CD14-positive monocyte (primary cell): ENCODE data around the gene ANKRD29. TPM values are rescaled to one million over a fixed set of nuclear protein-coding genes. Genes with fewer than 3 reads are reported as not detected.

Experiments used
- DNase-seq, 3 donors: peaks; one replicate each; pipeline ENCODE4 v3.0.0-alpha.2; 2011 to 2022
- H2AFZ ChIP-seq: 2 replicates; pipeline ENCODE4 v1.6.0; 2012; ENCODE audit warnings: mild to moderate bottlenecking, low read depth, low read length, inconsistent platforms; ENCODE audit not compliant: insufficient read depth, poor library complexity, severe bottlenecking
- H3K27ac ChIP-seq, 2 donors: 1 replicate in 1 of 2; 2 replicates in 1 of 2; pipeline ENCODE4 v1.5.1; 2012 to 2013; ENCODE audit warnings: low read length in 2 of 2, control low read depth in 1 of 2, inconsistent platforms in 1 of 2, low read depth in 1 of 2, mild to moderate bottlenecking in 1 of 2
- H3K27me3 ChIP-seq, 2 donors: one replicate each; pipeline versions ENCODE4 v1.6.0 to v1.6.1; 2011 to 2013; ENCODE audit warnings: low read length in 2 of 2; ENCODE audit not compliant: control insufficient read depth in 2 of 2, insufficient read depth in 2 of 2
- H3K36me3 ChIP-seq, 2 donors: replicated peaks in 1 of 2; 1 replicate in 1 of 2; 2 replicates in 1 of 2; pipeline versions ENCODE4 v1.5.1 to v1.6.1; 2012 to 2013; ENCODE audit warnings: low read length in 2 of 2, control low read depth in 1 of 2, inconsistent platforms in 1 of 2, mild to moderate bottlenecking in 1 of 2; ENCODE audit not compliant: insufficient read depth in 2 of 2, control insufficient read depth in 1 of 2
- H3K4me1 ChIP-seq, 2 donors: 1 replicate in 1 of 2; 2 replicates in 1 of 2; pipeline versions ENCODE4 v1.5.1 to v1.6.1; 2012 to 2013; ENCODE audit warnings: low read length in 2 of 2, control low read depth in 1 of 2, inconsistent platforms in 1 of 2, mild to moderate bottlenecking in 1 of 2, moderate library complexity in 1 of 2; ENCODE audit not compliant: insufficient read depth in 2 of 2, control insufficient read depth in 1 of 2
- H3K4me2 ChIP-seq: replicated peaks from 2 replicates; pipeline ENCODE3; 2012; ENCODE audit warnings: low read length, moderate library complexity, mild to moderate bottlenecking; ENCODE audit not compliant: poor library complexity, severe bottlenecking; ENCODE audit errors: extremely low read depth
- H3K4me3 ChIP-seq, 3 experiments: fragments of 200-600 bp in 1 of 3; sonication (generic) in 1 of 3; replicated peaks in 1 of 3; 1 replicate in 2 of 3; 2 replicates in 1 of 3; pipeline ENCODE4 v1.5.1; 2011 to 2013; ENCODE audit warnings: low read length in 3 of 3, mild to moderate bottlenecking in 3 of 3, control low read depth in 2 of 3, low read depth in 2 of 3, inconsistent platforms in 1 of 3, moderate library complexity in 1 of 3
- H3K79me2 ChIP-seq: 2 replicates; pipeline ENCODE4 v1.6.0; 2012; ENCODE audit warnings: mild to moderate bottlenecking, control low read depth, inconsistent platforms, low read length, moderate library complexity; ENCODE audit not compliant: insufficient read depth
- H3K9ac ChIP-seq: 2 replicates; pipeline ENCODE4 v1.6.0; 2017; ENCODE audit warnings: low read length, mild to moderate bottlenecking; ENCODE audit not compliant: insufficient read depth, poor library complexity, severe bottlenecking
- H3K9me3 ChIP-seq, 2 donors: replicated peaks in 1 of 2; 1 replicate in 1 of 2; 2 replicates in 1 of 2; pipeline versions ENCODE4 v1.5.1 to v1.6.1; 2012 to 2013; ENCODE audit warnings: low read length in 2 of 2, control low read depth in 1 of 2; ENCODE audit not compliant: control insufficient read depth in 1 of 2, insufficient read depth in 1 of 2
- H4K20me1 ChIP-seq: 2 replicates; pipeline ENCODE4 v1.6.0; 2012; ENCODE audit warnings: mild to moderate bottlenecking, low read length, control low read depth, moderate library complexity; ENCODE audit not compliant: insufficient read depth
- H3K27ac Mint-ChIP-seq, 7 donors: one replicate each; pipeline ENCODE4 v1.8.0; 2020; ENCODE audit warnings: mild to moderate bottlenecking in 7 of 7, mixed read lengths in 7 of 7, moderate library complexity in 6 of 7, inconsistent platforms in 2 of 7
- H3K27me3 Mint-ChIP-seq, 3 donors: one replicate each; pipeline ENCODE4 v1.8.0; 2021 to 2022; ENCODE audit warnings: low read depth in 3 of 3, mild to moderate bottlenecking in 3 of 3, mixed read lengths in 3 of 3, moderate library complexity in 3 of 3, inconsistent platforms in 1 of 3
- H3K36me3 Mint-ChIP-seq, 2 donors: one replicate each; pipeline ENCODE4 v1.8.0; 2020; ENCODE audit warnings: mixed read lengths in 2 of 2, inconsistent platforms in 1 of 2, mild to moderate bottlenecking in 1 of 2
- H3K4me1 Mint-ChIP-seq: one replicate; pipeline ENCODE4 v1.8.0; 2020; ENCODE audit warnings: mild to moderate bottlenecking, mixed read lengths
- H3K4me3 Mint-ChIP-seq, 2 donors: one replicate each; pipeline ENCODE4 v1.8.0; 2020; ENCODE audit warnings: mild to moderate bottlenecking in 2 of 2, mixed read lengths in 2 of 2, moderate library complexity in 1 of 2
- H3K9me3 Mint-ChIP-seq, 7 donors: one replicate each; pipeline ENCODE4 v1.8.0; 2020 to 2022; ENCODE audit warnings: mixed read lengths in 7 of 7, mild to moderate bottlenecking in 6 of 7, moderate library complexity in 6 of 7, inconsistent platforms in 2 of 7
- WGBS: methylation state at CpG from one replicate; pipeline ENCODE4 v1.1.5; 2013; ENCODE audit warnings: missing lambda C conversion rate; ENCODE audit not compliant: insufficient coverage; 5-methylcytosine and 5-hydroxymethylcytosine counted together
- intact Hi-C, 2 donors: fragments of 100-400 bp; cut with micrococcal nuclease; formaldehyde crosslinking; loops; one replicate each; pipeline versions ENCODE4 v1.15.0 to v1.15.1; 2023
- polyA plus RNA-seq, 3 donors: library from polyadenylated mRNA; depleted of rRNA in 1 of 3; unstranded in 2 of 3; stranded (reverse) in 1 of 3; fragments of 300-500 nt in 2 of 3; fragments of >200 nt in 1 of 3; fragmentation: Illumina TruSeq in 2 of 3; gene quantifications; 1 replicate in 2 of 3; 2 replicates in 1 of 3; pipeline ENCODE4 v1.2.3, GENCODE V29; 2012 to 2021
- TF ChIP-seq, protein P1 (sequence below): fragments of 200-600 bp; IDR thresholded peaks from one replicate; pipeline ENCODE4 v1.8.0; 2022; ENCODE audit warnings: antibody characterized with exemption, mild to moderate bottlenecking

Gene ANKRD29
- polyA plus RNA-seq, 3 donors = 0.03 to 0.11 TPM; not detected in 1

DNA sequence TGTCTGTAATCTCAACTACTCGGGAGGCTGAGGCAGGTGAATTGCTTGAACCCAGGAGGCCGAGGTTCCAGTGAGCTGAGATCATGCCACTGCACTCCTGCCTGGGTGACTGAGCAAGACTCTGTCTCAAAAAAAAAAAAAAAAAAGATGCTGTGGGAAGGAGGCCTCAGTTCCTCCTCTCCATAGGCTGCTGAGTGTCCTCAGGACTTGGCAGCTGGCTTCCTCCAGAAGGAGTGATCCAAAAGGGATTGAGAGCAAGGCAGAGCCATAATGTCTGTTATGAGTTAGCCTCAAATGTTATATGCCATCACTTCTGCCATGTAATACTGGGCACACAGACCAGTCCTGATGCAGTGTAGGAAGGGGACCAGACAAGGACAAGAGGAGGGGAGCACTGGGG lies 69.8 kb downstream of the ANKRD29 start:
- no peaks in the 10 kb centered on the region for H3K27me3 ChIP-seq
- Mint-ChIP-seq H3K36me3 (peaks cover 1 to 2% of the 10 kb centered on the region in 2 donors), H3K4me3 (no peak overlapping the region), H3K4me1 (peaks cover 37% of the 10 kb centered on the region), H3K27me3 (peaks cover 0 to 12% (median 1%) of the 10 kb centered on the region in 3 donors), H3K9me3 (peaks cover 0 to 4% (median 0%) of the 10 kb centered on the region in 7 donors), H3K27ac (peak overlapping the region; percentile 51 to 91 (median 81))
- WGBS = no CpG with 5 or more reads among the region's 2 CpGs
- TF ChIP-seq, protein P1, sequence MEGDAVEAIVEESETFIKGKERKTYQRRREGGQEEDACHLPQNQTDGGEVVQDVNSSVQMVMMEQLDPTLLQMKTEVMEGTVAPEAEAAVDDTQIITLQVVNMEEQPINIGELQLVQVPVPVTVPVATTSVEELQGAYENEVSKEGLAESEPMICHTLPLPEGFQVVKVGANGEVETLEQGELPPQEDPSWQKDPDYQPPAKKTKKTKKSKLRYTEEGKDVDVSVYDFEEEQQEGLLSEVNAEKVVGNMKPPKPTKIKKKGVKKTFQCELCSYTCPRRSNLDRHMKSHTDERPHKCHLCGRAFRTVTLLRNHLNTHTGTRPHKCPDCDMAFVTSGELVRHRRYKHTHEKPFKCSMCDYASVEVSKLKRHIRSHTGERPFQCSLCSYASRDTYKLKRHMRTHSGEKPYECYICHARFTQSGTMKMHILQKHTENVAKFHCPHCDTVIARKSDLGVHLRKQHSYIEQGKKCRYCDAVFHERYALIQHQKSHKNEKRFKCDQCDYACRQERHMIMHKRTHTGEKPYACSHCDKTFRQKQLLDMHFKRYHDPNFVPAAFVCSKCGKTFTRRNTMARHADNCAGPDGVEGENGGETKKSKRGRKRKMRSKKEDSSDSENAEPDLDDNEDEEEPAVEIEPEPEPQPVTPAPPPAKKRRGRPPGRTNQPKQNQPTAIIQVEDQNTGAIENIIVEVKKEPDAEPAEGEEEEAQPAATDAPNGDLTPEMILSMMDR = no peak
- peak overlapping the region in 1 of 2 donors; percentile 73 for H3K27ac ChIP-seq
- H3K4me2 ChIP-seq = no peak overlapping the region
- DNase-seq = peak in 1 of 3 donors; percentile 19
- no peaks in the 10 kb centered on the region for H3K36me3 ChIP-seq
- H3K9ac ChIP-seq = no peak overlapping the region
- intact Hi-C loops = no loop called here
- H2AFZ ChIP-seq = no peak overlapping the region
- no peaks in the 10 kb centered on the region for H3K9me3 ChIP-seq
- H3K79me2 ChIP-seq = no peaks in the 10 kb centered on the region
- H4K20me1 ChIP-seq = no peaks in the 10 kb centered on the region
- peaks cover 26 to 34% of the 10 kb centered on the region in 2 donors for H3K4me1 ChIP-seq
- no peak overlapping the region for H3K4me3 ChIP-seq

DNA sequence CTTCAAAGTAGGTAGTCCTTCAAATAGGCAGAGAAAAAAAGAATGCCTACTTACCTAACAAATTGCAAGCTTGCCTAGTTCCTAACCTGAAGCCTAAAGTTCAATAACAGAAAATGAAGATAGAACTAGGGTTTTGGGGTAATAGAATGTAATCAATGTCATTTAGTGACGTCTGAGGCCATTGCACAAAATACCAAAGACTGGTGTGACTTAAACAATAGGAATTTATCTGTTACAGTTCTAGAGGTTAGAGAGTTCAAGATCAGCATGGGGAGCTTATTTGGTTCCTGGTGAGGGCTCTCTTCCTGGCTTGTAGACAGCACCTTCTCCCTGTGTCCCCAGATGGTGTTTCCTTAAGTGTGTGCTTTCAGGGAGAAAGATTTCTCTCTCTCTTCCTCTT lies 71.7 kb downstream of the ANKRD29 start:
- TF ChIP-seq, protein P1 = no peak
- Mint-ChIP-seq H3K4me3 (no peak overlapping the region), H3K27me3 (peaks cover 2 to 8% (median 3%) of the 10 kb centered on the region in 3 donors), H3K9me3 (peaks cover 0 to 4% (median 0%) of the 10 kb centered on the region in 7 donors), H3K36me3 (peaks cover 1 to 2% of the 10 kb centered on the region in 2 donors), H3K27ac (no peak overlapping the region), H3K4me1 (peaks cover 29% of the 10 kb centered on the region)
- Histone ChIP-seq H2AFZ (no peak overlapping the region), H3K27ac (no peak overlapping the region), H3K36me3 (no peaks in the 10 kb centered on the region), H3K9ac (no peak overlapping the region), H3K9me3 (no peaks in the 10 kb centered on the region), H3K4me3 (no peak overlapping the region), H3K4me2 (no peak overlapping the region), H3K4me1 (peaks cover 21 to 31% of the 10 kb centered on the region in 2 donors), H3K27me3 (no peaks in the 10 kb centered on the region), H4K20me1 (no peaks in the 10 kb centered on the region), H3K79me2 (peaks cover 1% of the 10 kb centered on the region)
- no peak for DNase-seq
- intact Hi-C loops = no loop called here
- WGBS = 0% methylated on average over 1 of the region's 1 CpG
